BLaER1 (cell line): ENCODE results near the gene WDR3.

ENCODE experiments used
- H3K27ac ChIP-seq: shearing (Covaris generic); formaldehyde crosslinking; 2 replicates; pipeline ENCODE4 v1.8.1; 2022
- H3K27me3 ChIP-seq: shearing (Covaris generic); formaldehyde crosslinking; 2 replicates; pipeline ENCODE4 v1.8.1; 2022
- H3K36me3 ChIP-seq: shearing (Covaris generic); formaldehyde crosslinking; 2 replicates; pipeline ENCODE4 v1.8.1; 2022
- H3K4me1 ChIP-seq: shearing (Covaris generic); formaldehyde crosslinking; 2 replicates; pipeline ENCODE4 v1.8.1; 2022
- H3K4me2 ChIP-seq: shearing (Covaris generic); formaldehyde crosslinking; 2 replicates; pipeline ENCODE4 v1.8.1; 2022
- H3K4me3 ChIP-seq: shearing (Covaris generic); formaldehyde crosslinking; 2 replicates; pipeline ENCODE4 v1.8.1; 2022
- H3K9ac ChIP-seq: shearing (Covaris generic); formaldehyde crosslinking; 2 replicates; pipeline ENCODE4 v1.8.1; 2022
- H3K9me3 ChIP-seq: shearing (Covaris generic); formaldehyde crosslinking; 2 replicates; pipeline ENCODE4 v1.8.1; 2022
- H4K20me1 ChIP-seq: shearing (Covaris generic); formaldehyde crosslinking; 2 replicates; pipeline ENCODE4 v1.8.1; 2022
- Cebpa-rat ChIP-seq: shearing (Covaris generic); IDR thresholded peaks from 2 replicates; pipeline ENCODE4 v1.8.1; 2022

The WDR3 gene

DNA sequence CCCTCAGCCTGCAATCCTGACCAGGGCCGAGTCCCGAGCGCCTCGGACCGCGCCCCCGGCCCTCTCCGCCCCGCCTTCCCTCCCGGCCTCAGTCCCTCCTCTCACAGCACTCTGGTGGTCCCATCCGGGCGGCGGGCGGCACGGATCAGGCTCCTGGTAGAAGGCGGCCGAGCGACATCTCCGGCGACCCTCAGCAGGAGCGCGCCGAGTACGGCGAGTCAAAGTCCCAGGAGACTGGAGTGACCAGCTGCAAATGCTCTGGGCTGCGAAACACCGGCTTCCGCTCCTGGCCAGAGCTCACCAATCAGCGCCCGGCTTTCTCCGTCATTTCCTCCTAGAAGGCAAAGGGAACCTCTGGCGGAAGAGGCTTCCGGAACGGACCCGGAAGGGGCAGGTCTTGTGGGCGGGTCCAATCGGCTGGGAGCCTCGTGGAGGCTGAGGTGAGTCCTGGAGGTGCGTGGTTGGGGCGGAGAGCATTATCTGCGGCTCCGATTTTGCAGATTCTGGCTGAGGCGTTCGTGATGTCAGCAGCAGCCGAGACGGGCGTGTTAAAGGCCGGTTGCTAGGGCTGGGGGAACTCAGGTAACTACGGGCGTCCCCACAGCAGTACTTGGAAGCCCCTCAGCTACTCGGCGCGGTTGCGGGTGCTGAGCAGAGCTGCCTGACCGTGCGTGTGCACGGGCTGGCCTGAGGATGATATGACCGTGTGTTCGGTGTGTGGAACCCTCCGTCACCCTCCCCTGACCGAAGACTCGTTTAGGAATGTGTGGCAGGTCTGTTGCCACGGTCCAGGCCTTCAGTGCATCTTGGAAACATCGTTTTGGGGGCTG is at the start of gene WDR3, which contains the start of gene GDAP2:
Gene WDR3, plus strand, starts transcription at position 397 of the 830 bp plus-strand sequence. CDS start 3,581 bp downstream, outside the sequence.
Gene GDAP2, minus strand, starts transcription at position 279 of the 830 bp plus-strand sequence. CDS start 9,264 bp downstream, outside the sequence.
- peaks cover 49% of the 10 kb centered on the region for H3K4me1 ChIP-seq
- H3K36me3 ChIP-seq = peaks cover 20% of the 10 kb centered on the region
- peak within 1 kb of the TSS; percentile 84 for H3K9ac ChIP-seq
- H3K27me3 ChIP-seq = no peaks in the 10 kb centered on the region
- H3K9me3 ChIP-seq = no peaks in the 10 kb centered on the region
- peaks cover 60% of the 10 kb centered on the region for H4K20me1 ChIP-seq
- H3K27ac ChIP-seq = peak within 1 kb of the TSS; percentile 64
- H3K4me3 ChIP-seq = peak within 1 kb of the TSS; percentile 86
- no peak for TF ChIP-seq Cebpa-rat
- H3K4me2 ChIP-seq = peak within 1 kb of the TSS; percentile 91

DNA sequence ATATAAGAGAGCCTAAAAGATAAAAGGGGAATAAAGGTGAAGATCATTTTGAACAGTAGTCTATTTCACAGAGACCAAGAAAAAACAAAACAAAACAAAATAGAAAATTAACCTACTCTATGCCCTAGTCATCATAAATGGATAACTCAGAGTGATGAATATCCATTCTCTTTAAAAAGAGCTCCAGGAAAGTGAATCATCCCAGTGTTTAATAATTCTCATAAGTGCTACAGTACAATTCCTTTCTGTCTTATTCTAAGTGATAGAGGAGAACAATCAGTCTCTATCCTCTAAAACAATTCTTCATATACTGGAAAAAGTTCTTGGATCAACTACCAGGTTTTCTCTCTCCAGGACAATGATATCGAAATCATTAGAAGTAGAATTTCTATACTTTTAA is 45.9 kb upstream of the WDR3 start:
- H3K4me1 ChIP-seq = no peaks in the 10 kb centered on the region
- TF ChIP-seq Cebpa-rat = no peak
- H3K9me3 ChIP-seq = no peaks in the 10 kb centered on the region
- no peaks in the 10 kb centered on the region for H3K27me3 ChIP-seq
- peaks cover 28% of the 10 kb centered on the region for H3K36me3 ChIP-seq
- H4K20me1 ChIP-seq = no peaks in the 10 kb centered on the region
- H3K27ac ChIP-seq = no peak overlapping the region
- H3K4me2 ChIP-seq = no peak overlapping the region
- H3K9ac ChIP-seq = no peak overlapping the region
- H3K4me3 ChIP-seq = no peak overlapping the region

DNA sequence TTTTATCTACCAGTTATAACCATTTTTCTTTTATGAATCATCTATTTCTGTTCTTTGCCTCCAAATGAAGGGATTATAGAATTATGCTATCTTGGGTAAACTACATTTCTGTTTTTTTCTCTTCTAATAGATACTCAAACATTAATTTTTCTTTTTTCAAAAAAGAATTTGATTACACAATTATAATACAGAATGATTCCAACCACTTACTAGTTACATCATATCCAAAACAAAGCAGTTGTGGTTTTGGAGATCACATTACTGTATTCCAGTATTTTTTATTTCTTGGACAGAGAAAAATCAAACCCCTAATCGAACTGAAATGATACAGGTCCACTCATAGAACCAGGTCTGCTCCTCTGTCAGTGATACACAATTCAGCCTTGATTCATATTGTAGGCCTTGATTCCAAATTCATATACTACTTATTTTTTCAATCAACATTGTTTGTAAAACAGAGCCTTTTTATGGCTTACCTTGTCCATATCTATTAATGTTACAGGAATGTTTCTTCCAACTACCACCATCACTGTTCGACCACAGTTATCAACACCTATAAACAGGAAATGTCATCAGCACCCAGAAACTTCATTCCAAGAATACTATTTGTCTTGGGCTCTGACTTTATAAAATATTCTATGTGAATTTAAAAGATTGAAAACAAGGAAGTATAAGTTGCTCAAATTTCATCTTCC is 43.3 kb upstream of the WDR3 start:
- no peaks in the 10 kb centered on the region for H4K20me1 ChIP-seq
- peaks cover 10% of the 10 kb centered on the region; the same call in 1 of the 2 replicates for H3K36me3 ChIP-seq
- H3K27ac ChIP-seq = no peak overlapping the region
- no peaks in the 10 kb centered on the region for H3K9me3 ChIP-seq
- no peaks in the 10 kb centered on the region for H3K4me1 ChIP-seq
- no peak overlapping the region for H3K4me3 ChIP-seq
- TF ChIP-seq Cebpa-rat = no peak
- no peak overlapping the region for H3K9ac ChIP-seq
- no peak overlapping the region for H3K4me2 ChIP-seq
- no peaks in the 10 kb centered on the region for H3K27me3 ChIP-seq

DNA sequence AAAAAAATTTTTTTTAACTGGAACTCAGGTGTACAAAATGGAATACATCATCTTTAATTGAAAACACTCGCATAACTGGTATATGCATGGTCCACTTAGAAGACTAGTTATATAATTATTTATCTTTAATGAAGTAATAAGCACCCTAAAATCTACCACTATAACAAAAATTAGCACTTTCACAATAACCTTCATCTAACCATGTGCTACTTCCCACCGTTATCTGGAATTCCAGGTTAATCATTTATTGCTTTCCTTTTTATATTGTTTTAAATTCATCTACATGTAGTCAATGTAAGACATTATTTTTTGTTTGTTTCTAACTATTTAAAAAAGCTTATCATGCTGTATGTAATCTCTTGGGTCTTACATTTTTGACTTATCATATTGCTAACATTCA is 39.1 kb upstream of the WDR3 start:
- Histone ChIP-seq H3K27ac (no peak overlapping the region), H3K9ac (no peak overlapping the region), H3K27me3 (no peaks in the 10 kb centered on the region), H3K4me2 (no peak overlapping the region), H3K4me3 (no peak overlapping the region), H4K20me1 (no peaks in the 10 kb centered on the region), H3K36me3 (peaks cover 13% of the 10 kb centered on the region; the same call in 1 of the 2 replicates), H3K9me3 (no peaks in the 10 kb centered on the region), H3K4me1 (no peaks in the 10 kb centered on the region)
- no peak for TF ChIP-seq Cebpa-rat

DNA sequence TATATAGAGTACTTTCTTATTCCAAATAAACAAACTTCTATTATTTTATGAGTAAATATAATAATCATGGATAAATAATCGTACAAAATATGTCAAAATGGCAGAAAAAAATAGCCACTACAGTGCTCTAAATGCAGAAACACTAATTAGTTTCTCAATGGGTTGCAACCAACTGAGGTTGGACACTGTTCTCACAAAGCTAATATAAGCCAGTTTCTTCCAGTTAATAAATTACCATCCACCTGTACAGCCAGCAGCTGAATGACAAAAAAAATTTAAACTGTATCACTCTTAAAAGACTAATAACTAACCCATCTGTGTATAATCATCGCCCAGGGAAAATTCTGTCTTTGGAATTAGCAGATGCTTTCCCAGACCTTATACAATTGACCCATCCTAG is 37.0 kb upstream of the WDR3 start:
- no peak overlapping the region for H3K4me2 ChIP-seq
- H3K9ac ChIP-seq = no peak overlapping the region
- no peaks in the 10 kb centered on the region for H3K9me3 ChIP-seq
- no peak for TF ChIP-seq Cebpa-rat
- no peak overlapping the region for H3K27ac ChIP-seq
- no peaks in the 10 kb centered on the region for H4K20me1 ChIP-seq
- no peaks in the 10 kb centered on the region for H3K4me1 ChIP-seq
- no peak overlapping the region for H3K4me3 ChIP-seq
- no peaks in the 10 kb centered on the region for H3K27me3 ChIP-seq
- H3K36me3 ChIP-seq = peaks cover 24% of the 10 kb centered on the region

DNA sequence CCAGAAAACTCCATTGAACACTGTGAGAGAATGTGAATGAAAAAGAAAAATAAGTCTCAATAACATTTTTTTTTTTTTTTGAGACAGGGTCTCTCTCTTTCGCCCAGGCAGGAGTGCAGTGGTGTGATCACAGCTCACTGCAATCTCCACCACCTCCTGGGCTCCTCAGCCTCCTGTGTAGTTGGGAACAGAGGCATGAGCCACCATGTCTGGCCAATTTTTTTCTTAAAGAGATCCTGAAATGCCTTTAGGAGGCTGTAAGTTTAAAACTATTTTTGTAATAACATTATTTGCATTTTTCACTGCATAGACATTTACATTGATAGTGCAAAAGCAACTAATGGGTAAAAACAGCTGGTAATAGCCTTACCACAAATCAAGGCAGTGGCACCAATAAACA is 35.5 kb upstream of the WDR3 start:
- Histone ChIP-seq H3K27me3 (no peaks in the 10 kb centered on the region), H3K4me2 (no peak overlapping the region), H3K27ac (no peak overlapping the region), H3K4me3 (no peak overlapping the region), H3K4me1 (no peaks in the 10 kb centered on the region), H3K9me3 (no peaks in the 10 kb centered on the region), H4K20me1 (no peaks in the 10 kb centered on the region), H3K9ac (no peak overlapping the region), H3K36me3 (peaks cover 38% of the 10 kb centered on the region)
- no peak for TF ChIP-seq Cebpa-rat

DNA sequence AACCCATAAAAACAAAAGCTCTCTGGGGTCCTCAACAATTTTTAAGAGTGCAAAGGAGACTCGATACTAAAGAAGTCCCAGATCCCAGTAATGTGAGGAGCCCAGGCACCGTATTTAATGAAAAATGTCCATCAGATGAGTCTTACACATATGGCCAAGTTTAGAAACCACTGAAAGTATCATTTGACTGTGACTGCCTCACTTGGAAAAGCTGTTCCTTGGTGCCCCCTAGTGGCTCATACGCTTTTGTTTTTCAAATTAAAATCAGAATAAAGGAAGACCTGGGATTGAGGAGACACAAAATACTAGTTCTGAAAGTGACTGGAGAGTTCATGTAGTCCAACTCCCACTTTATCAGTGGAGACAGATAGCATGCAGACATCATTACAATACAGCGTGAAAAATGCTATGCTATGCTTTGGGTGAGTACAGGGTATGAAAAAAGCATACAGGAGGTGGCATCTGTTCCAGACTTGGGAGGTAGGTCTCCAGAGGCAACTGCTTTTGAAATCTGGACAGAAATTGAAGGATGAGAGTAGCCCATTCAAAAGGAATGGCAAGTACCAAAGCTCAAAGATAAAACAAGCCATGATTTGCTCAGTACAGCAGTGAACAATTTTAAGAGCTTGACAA is 33.9 kb upstream of the WDR3 start:
- TF ChIP-seq Cebpa-rat = no peak
- H3K27me3 ChIP-seq = no peaks in the 10 kb centered on the region
- no peaks in the 10 kb centered on the region for H3K4me1 ChIP-seq
- no peaks in the 10 kb centered on the region for H3K9me3 ChIP-seq
- no peaks in the 10 kb centered on the region for H4K20me1 ChIP-seq
- H3K27ac ChIP-seq = no peak overlapping the region
- H3K4me2 ChIP-seq = no peak overlapping the region
- no peak overlapping the region for H3K9ac ChIP-seq
- H3K4me3 ChIP-seq = no peak overlapping the region
- H3K36me3 ChIP-seq = peaks cover 42% of the 10 kb centered on the region

DNA sequence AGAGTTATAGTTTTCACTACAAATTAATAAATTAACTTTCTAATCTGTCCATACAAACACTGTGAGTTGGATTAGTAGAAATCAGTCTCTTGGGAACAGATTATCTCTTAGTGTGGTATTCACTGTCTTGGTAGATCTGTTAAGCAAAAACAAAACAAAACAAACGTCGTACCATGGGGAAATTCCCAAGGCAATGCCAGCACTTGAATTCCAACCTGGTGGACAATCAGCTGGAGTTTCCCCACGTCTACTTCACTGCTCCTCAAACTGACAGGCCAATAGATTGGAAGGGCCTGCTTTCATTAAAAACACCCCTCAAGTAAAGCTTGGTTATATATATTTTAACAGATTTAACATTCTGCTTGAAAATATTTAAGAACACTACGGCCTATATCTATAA is 32.0 kb upstream of the WDR3 start:
- Histone ChIP-seq H3K27me3 (no peaks in the 10 kb centered on the region), H3K36me3 (peaks cover 53% of the 10 kb centered on the region), H3K9me3 (no peaks in the 10 kb centered on the region), H3K4me3 (no peak overlapping the region), H4K20me1 (no peaks in the 10 kb centered on the region), H3K9ac (no peak overlapping the region), H3K4me1 (no peaks in the 10 kb centered on the region), H3K27ac (no peak overlapping the region), H3K4me2 (no peak overlapping the region)
- TF ChIP-seq Cebpa-rat = no peak

DNA sequence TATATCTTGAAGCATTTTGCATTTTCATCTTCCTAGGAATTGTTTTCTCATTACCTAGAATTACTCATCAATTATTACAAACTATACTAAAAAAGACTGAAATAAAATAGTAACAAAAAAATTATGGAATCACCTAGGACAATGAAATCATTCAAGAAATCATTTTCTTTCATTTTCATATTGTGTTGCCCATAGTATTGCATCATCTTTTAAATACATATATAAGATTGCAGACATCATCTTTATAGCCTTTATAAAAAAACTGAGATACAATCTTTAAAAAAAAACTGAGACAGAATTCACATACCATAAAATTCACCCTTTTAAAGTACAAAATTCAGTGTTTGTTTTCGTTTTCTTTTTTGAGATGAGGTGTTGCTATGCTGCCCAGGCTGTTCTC is 29.7 kb upstream of the WDR3 start:
- no peaks in the 10 kb centered on the region for H4K20me1 ChIP-seq
- TF ChIP-seq Cebpa-rat = no peak
- no peaks in the 10 kb centered on the region for H3K4me1 ChIP-seq
- no peak overlapping the region for H3K4me3 ChIP-seq
- H3K4me2 ChIP-seq = no peak overlapping the region
- H3K27ac ChIP-seq = no peak overlapping the region
- H3K36me3 ChIP-seq = peaks cover 69% of the 10 kb centered on the region
- no peaks in the 10 kb centered on the region for H3K9me3 ChIP-seq
- no peaks in the 10 kb centered on the region for H3K27me3 ChIP-seq
- no peak overlapping the region for H3K9ac ChIP-seq

DNA sequence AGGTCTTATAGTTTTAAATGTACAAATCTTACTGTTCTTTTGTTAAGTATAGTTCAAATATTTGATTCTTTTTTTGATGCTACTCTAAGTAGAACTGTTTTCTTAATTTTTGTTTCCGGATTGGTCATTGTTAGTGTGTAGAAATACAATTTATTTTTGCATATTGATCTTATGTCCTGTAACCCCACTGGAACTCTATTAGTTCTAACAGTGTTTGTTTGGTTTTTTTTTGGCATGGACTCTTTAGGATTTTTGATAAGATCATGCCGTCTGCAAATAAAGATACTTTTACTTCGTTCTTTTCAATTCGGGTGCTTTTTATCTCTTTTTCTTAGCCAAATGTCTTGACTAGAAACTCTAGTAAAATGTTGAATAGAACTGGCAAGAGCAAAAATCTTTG is 26.6 kb upstream of the WDR3 start:
- H3K4me1 ChIP-seq = no peaks in the 10 kb centered on the region
- no peak overlapping the region for H3K9ac ChIP-seq
- no peak for TF ChIP-seq Cebpa-rat
- peaks cover 74% of the 10 kb centered on the region for H3K36me3 ChIP-seq
- H3K27me3 ChIP-seq = no peaks in the 10 kb centered on the region
- no peak overlapping the region for H3K27ac ChIP-seq
- no peaks in the 10 kb centered on the region for H4K20me1 ChIP-seq
- no peak overlapping the region for H3K4me2 ChIP-seq
- H3K4me3 ChIP-seq = no peak overlapping the region
- no peaks in the 10 kb centered on the region for H3K9me3 ChIP-seq
